ENCODE results near the gene ZBTB7C.

The ZBTB7C gene

GRCh38 chr18:48408727-48409590, at the start of gene ZBTB7C:
ZBTB7C (minus strand) TSS chr18:48409383.
- TF ChIP-seq CTCF (IDR thresholded peaks at IDR 0.05), result no peak

DNA sequence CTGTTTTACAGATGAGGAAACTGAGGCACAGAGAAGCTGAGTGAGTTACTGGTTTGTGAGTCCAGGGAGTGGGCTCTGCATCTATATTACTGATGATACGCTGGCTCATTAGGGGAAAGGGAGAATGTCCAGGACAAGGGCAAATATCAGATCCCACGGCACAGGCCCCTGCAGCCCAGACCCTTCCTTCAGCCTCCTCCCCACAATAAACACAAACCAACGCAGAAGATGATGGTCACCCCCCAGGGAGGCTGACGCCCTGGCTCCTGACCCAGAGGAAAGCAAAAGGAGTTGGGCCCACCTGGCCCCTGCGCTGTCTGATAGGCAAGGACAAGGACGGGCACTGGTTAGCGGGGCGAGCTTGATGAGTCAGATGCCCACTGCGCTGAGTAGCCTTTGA, 47.7 kb upstream of the ZBTB7C start:
- TF ChIP-seq CTCF (IDR thresholded peaks at IDR 0.05), result no peak

DNA sequence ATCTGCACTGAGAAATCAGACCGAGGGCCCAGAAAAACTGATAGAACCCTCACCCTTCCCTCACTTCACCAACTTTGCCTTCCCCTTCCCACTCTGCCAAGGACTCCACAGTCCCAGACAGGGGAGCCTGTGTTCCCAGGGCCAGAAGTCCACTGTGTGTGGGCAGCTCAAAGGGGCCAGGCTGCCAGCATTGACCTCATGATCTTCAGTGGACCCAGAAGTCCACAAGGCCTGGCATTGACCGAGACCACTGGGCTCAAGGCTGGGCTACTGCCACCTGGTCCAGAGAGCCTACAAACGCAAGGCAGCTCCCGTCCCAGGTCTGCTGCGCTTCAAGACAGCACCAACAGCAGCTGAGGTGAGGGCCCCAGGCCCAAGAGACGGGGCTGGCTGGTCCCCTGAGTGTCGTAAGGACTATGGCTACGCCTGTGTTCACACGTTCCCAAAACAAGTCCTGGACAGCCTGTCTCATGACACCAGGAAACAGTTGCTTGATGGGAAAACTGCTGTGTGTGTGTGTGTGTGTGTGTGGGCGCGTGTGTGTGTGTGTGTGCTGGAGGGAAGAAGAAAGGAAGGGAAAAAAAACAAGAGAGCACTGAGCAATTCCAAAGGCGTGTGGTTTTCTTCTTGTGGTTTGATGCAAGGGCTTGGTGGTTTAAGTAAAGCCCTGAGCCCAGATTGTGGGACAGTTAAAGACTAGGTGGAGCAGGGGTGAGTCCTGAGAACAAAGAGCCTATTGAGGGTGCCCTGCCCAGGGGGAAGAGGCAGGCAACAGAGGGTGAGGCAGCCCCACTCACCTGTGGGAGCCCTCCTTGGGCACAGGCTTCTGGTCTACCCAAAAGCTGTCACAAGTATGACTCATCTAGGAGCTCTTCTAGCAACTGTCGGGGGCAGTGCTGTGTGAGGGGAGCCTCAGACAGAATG, 46.6 kb upstream of the ZBTB7C start:
- TF ChIP-seq CTCF (IDR thresholded peaks at IDR 0.05), result no peak

DNA sequence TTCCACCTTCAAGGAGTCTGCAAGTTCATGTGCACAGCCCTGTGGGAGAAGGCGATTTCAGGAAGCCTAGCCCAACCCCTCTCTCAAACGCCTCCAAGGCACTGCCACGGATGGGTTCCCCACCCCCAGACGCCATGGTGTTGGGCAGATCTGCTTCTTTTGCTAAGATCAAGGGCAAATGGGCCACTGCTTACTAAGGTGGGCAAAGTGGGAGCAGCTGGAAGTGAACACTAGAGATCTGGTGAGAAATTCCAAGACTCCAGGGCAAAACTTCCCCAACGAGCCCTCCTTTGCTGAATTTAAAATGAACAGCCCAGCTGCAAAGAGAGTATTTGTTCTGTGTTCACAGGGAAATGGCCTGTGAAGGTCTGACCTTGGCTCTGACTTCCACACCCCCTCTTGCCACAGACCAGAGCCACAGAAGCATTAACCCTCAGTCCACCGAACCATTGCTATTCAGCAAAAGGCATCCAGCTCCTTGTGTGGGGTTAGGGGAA, 45.1 kb upstream of the ZBTB7C start:
- no peak for TF ChIP-seq CTCF (IDR thresholded peaks at IDR 0.05)

GRCh38 chr18:48453330-48454066, 44.3 kb upstream of the ZBTB7C start:
- no peak for TF ChIP-seq CTCF (IDR thresholded peaks at IDR 0.05)

DNA sequence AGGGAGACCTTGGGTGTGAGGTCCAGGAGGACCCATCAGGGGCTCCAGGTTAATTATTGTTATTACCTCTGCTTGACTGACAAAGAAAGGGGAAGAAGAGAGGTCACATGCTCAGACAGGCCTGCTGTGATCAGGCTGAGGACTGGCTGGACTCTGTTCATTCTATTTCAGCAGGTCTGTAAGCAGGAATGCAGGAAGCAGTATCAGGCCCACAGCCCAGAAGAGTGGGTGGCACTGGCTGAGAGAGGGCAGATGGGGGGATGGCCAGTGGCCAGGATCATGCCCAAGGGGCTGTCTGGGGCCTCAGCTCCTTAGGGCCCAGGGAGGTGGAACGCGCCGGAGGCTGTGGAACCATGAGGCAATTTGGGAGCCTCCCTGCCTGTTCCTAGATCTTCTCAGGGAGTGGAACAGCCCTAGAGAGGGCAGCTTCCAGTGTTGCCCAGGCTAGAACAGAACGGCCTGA, 43.7 kb upstream of the ZBTB7C start:
- no peak for TF ChIP-seq CTCF (IDR thresholded peaks at IDR 0.05)

- TF ChIP-seq CTCF (IDR thresholded peaks at IDR 0.05), result no peak
Observed at GRCh38 chr18:48450685-48451084, 41.5 kb upstream of the ZBTB7C start.

Measured in LNCAP (cell line).